Esophagus squamous epithelium (tissue), 4 donors: ENCODE results near the gene ABHD2.
"Not testable (repeated sequence)": the region's sequence is repeated elsewhere in the genome, so short reads cannot be mapped to it uniquely, and the experiment has no call there.

Experiments
- POLR2A ChIP-seq, 4 donors: fragments of 450-650 bp; IDR thresholded peaks; one replicate each; pipeline ENCODE4 v1.6.1; 2017; ENCODE audit warnings: antibody characterized with exemption in 4 of 4, mild to moderate bottlenecking in 4 of 4, moderate library complexity in 3 of 4
- TF ChIP-seq, protein P1 (sequence below), 6 experiments: fragments of 450-650 bp in 4 of 6; fragments of 200-600 bp in 2 of 6; sonication (generic) in 2 of 6; IDR thresholded peaks; one replicate each; pipeline ENCODE4 v1.5.1; 2016 to 2019; ENCODE audit warnings: antibody characterized with exemption in 6 of 6, mild to moderate bottlenecking in 4 of 6, moderate library complexity in 4 of 6

DNA sequence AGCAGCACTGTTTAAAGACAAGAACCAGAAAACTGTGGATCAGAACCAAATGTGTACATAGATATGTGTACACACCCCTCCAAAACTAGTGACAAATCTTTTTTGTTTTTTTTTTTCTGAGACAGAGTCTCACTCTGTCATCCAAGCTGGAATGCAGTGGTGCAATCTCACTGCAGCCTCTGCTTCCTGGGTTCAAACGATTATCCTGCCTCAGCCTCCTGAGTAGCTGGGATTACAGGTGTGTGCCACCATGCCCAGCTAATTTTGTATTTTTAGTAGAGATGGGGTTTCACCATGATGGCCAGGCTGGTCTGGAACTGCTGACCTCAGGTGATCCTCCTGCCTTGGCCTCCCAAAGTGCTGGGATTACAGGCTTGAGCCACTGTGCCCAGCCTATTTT is 2.3 kb upstream of the ABHD2 start:
- TF ChIP-seq, protein P1, sequence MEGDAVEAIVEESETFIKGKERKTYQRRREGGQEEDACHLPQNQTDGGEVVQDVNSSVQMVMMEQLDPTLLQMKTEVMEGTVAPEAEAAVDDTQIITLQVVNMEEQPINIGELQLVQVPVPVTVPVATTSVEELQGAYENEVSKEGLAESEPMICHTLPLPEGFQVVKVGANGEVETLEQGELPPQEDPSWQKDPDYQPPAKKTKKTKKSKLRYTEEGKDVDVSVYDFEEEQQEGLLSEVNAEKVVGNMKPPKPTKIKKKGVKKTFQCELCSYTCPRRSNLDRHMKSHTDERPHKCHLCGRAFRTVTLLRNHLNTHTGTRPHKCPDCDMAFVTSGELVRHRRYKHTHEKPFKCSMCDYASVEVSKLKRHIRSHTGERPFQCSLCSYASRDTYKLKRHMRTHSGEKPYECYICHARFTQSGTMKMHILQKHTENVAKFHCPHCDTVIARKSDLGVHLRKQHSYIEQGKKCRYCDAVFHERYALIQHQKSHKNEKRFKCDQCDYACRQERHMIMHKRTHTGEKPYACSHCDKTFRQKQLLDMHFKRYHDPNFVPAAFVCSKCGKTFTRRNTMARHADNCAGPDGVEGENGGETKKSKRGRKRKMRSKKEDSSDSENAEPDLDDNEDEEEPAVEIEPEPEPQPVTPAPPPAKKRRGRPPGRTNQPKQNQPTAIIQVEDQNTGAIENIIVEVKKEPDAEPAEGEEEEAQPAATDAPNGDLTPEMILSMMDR (IDR thresholded peaks at IDR 0.05): not testable (repeated sequence)
- not testable (repeated sequence) for TF ChIP-seq POLR2A (IDR thresholded peaks at IDR 0.05)
